GM12864 (cell line): ENCODE measurements around the gene CD22.

Experiments used
- DNase-seq: peaks from one replicate; pipeline ENCODE4 v3.0.0-alpha.2; 2011; ENCODE audit warnings: low read depth
- H3K4me3 ChIP-seq: 2 replicates; pipeline ENCODE4 v1.5.1; 2011; ENCODE audit warnings: mild to moderate bottlenecking, low read depth, low read length, control low read depth
- TF ChIP-seq, protein P1 (sequence below): IDR thresholded peaks from 2 replicates; pipeline ENCODE4 v1.5.1; 2011; ENCODE audit warnings: low read depth, mild to moderate bottlenecking, moderate library complexity, low read length, control low read depth, inconsistent platforms; ENCODE audit errors: missing control alignments

The CD22 gene

DNA sequence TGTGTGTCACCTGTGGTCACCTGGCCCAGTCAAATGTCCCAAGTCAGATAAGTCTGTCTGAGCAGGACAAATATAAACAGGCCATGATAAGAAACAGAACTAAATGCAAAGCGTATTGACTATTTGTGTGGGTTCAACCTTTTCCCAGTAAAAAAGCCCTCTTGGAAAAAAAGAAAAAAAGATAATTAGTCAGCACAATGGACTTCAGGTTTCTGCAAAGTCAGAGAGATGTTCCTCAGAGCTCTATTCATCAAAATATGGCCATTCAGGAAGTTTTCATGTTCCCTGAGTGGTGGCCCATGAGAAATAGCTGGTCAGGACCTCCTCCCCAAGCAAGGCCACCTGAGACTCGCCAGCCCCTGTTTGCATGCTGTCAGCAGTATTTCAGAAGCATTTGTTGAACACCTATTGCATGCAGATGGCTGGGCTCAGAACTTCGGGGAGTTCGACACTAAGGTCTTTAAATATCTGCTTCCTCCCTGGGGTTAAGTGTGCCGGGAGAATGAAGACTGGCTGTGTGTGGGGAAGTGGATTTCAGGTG is 32.0 kb downstream of the CD22 start:
- DNase-seq = no peak
- no peak overlapping the region for H3K4me3 ChIP-seq
- TF ChIP-seq, protein P1, sequence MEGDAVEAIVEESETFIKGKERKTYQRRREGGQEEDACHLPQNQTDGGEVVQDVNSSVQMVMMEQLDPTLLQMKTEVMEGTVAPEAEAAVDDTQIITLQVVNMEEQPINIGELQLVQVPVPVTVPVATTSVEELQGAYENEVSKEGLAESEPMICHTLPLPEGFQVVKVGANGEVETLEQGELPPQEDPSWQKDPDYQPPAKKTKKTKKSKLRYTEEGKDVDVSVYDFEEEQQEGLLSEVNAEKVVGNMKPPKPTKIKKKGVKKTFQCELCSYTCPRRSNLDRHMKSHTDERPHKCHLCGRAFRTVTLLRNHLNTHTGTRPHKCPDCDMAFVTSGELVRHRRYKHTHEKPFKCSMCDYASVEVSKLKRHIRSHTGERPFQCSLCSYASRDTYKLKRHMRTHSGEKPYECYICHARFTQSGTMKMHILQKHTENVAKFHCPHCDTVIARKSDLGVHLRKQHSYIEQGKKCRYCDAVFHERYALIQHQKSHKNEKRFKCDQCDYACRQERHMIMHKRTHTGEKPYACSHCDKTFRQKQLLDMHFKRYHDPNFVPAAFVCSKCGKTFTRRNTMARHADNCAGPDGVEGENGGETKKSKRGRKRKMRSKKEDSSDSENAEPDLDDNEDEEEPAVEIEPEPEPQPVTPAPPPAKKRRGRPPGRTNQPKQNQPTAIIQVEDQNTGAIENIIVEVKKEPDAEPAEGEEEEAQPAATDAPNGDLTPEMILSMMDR = no peak

DNA sequence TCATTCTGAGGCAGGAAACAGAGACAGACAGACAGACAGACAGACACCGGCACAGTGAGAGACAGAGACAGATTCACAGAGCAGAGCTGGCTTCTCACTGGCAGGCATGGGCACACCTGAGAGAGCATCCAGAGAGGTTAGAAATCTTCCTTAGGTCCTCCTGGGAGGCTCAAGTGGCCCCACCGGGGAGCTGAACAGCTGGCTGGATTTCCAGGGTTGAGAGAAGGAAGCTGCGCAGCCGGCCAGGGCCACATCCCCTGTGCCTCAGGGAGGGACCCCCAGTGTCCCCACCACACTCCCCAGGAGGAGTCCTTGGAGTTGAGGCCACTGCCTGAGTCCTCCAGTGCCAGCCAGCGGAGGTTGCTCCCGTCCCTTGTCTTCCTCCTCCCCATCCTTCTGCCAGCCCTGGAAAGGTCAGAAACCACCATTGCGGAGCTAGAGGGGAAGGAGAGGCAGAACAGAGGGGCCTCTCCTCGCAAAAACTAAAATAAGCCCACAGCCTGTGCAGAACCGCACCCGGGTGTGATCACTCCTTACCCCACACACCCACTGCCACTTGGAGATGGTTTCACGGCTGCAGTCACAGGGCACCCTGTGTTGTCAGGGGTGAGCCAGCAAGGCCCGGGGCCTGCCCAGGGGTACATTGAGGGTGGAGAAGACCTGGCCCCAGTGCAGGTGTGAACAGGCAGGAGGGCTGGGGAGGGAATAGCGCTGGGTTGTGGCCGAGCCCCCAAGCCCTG is 33.4 kb downstream of the CD22 start:
- no peak for DNase-seq
- TF ChIP-seq, protein P1 = no peak
- H3K4me3 ChIP-seq = no peak overlapping the region

DNA sequence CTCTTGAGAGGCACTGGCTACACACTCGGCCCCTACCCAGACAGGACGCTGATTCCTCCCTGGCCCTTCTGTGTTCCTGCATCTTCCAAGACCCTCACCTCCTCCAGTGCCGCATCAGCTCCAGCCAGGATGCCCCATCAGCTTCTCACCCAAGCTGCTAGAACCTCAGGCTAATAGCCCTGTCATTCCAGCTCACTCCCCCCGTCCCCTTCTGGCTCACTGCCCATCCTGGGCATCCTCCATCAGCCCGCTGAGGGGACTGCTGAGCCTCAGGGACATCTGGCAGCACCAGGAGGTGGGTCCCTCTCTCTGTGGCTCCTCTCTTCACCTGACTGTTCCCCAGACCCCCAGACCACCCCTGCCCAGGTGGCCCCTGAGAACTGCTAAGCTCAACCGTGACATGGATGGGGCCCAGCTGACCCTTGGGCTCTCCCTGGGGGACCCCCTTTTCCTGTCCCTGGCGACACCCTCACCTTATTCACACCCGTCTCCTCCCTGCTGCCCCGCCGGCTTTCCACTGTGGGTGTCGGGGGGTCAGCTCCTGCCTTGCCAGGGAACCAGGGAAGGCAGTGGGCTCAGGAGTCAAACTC is 34.1 kb downstream of the CD22 start:
- no peak for DNase-seq

DNA sequence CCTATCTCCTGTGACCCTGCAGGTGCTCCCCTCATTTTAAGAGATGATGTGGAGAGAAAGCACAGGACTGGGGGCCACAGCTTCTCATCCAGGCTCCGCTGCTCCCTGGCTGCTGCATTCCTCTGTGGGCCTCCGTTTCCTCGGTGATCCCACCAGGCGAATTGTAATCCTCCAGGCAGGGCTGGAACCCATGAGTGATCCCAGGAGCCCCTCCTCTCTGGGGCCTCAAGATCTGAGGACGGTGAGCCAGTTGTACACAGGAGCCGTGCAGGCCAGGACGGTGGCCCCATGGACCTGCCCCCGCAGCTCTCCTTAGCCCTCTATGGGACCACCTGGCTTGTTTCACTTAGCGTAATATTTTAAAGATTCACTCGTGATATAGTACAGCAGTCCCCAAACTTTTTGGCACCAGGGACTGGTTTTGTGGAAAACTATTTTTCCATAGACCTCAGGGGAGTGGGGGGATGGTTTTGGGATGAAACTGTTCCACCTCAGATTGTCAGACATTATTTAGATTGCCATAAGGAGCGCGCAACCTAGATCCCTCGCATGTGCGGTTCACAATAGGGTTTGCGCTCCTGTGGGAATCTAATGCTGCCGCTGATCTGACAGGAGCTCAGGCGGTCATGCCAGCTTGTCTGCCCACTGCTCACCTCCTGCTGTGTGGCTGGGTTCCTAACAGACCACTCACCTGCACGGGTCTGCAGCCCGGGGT is 34.9 kb downstream of the CD22 start:
- TF ChIP-seq, protein P1 = no peak
- DNase-seq = no peak
- no peak overlapping the region for H3K4me3 ChIP-seq

More for the DNA sequence above, 34.1 kb downstream of the CD22 start:
- no peak overlapping the region for H3K4me3 ChIP-seq
- TF ChIP-seq, protein P1 = no peak

DNA sequence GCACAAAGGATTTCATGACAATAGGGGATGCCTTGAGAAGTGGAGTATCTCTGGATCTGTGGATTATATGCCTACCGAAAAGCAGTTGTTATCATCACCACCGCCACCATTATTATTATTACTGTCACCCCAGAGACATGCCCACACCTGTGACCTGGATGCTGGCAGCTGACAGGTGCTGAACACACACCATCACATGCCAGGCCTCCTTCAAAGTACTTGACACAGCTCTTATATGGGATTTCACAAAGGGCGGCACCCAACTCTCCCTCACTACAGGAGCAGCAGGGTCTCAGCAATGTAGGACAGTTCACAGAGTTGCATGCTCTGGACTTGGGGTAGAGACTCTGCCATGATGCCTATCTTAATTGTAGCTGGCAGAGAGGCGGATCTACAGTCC is 36.3 kb downstream of the CD22 start:
- no peak overlapping the region for H3K4me3 ChIP-seq
- DNase-seq = no peak
- TF ChIP-seq, protein P1 = no peak

DNA sequence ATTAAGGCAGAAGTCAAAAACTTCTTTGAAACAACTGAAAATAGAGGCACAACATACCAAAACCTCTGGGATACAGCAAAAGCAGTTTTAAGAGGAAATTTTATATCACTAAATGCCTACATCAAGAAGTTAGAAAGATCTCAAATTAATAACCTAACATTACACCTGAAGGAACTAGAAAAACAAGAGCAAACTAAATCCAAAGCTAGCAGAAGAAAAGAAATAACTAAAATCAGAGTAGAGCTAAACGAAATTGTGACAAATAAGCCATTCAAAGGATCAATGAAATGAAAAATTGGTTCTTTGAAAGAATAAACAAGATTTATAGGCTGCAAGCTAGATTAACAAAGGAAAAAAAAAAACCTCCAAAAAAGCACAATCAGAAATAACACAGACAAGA is 39.4 kb downstream of the CD22 start:
- TF ChIP-seq, protein P1 = no peak
- no peak for DNase-seq
- H3K4me3 ChIP-seq = no peak overlapping the region
